ENCODE measurements around the gene IL17D.
"Not testable (repeated sequence)": the region's sequence is repeated elsewhere in the genome, so short reads cannot be mapped to it uniquely, and the experiment has no call there.

The IL17D gene

DNA sequence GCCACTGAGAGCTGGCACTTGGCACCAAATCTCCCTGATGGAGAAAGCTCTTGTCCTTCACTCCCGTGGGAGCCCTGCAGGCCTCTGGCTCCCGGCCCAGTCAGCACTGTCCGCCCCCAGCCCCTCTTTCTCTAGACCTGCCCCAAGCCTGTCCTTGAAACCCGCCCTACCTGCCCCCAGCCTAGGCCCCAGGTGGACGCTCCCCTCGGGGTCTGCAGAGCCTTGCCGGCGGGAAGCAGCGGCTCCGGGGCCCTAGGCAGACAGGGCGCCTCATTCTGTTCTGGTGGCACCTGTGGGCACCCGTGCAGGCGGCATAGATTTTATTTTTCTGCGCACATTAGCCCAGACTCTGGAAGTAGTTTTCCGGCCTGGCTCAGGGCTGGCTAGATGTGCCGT lies 17.6 kb downstream of the IL17D start:
- no peak for FAIRE-seq

DNA sequence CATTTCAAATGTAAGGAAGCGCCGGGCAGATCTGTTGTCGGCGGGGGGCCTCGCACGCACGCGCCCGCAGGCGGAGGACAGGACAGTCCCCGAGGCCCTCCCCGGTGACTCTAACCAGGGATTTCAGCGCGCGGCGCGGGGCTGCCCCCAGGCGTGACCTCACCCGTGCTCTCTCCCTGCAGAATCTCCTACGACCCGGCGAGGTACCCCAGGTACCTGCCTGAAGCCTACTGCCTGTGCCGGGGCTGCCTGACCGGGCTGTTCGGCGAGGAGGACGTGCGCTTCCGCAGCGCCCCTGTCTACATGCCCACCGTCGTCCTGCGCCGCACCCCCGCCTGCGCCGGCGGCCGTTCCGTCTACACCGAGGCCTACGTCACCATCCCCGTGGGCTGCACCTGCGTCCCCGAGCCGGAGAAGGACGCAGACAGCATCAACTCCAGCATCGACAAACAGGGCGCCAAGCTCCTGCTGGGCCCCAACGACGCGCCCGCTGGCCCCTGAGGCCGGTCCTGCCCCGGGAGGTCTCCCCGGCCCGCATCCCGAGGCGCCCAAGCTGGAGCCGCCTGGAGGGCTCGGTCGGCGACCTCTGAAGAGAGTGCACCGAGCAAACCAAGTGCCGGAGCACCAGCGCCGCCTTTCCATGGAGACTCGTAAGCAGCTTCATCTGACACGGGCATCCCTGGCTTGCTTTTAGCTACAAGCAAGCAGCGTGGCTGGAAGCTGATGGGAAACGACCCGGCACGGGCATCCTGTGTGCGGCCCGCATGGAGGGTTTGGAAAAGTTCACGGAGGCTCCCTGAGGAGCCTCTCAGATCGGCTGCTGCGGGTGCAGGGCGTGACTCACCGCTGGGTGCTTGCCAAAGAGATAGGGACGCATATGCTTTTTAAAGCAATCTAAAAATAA lies 18.2 kb downstream of the IL17D start:
- no peak for FAIRE-seq

DNA sequence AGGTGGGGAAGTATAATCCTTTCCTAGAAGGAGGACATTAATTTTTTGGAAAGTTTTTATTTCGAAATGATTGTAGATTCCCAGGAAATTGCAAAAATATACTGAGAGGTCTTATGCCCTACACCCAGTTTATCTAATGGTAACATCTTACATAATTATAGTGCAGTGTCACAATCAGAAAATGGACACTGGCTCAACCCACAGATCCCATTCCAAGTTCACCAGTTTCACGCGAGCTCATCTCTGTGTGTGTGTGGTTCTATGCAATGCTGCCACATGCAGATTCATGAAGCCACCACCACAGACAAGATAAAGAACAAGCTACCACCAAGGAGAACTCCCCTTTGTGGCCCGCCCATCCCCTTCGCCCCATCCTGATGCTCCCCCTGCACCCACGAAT lies 24.4 kb downstream of the IL17D start:
- FAIRE-seq = no peak

DNA sequence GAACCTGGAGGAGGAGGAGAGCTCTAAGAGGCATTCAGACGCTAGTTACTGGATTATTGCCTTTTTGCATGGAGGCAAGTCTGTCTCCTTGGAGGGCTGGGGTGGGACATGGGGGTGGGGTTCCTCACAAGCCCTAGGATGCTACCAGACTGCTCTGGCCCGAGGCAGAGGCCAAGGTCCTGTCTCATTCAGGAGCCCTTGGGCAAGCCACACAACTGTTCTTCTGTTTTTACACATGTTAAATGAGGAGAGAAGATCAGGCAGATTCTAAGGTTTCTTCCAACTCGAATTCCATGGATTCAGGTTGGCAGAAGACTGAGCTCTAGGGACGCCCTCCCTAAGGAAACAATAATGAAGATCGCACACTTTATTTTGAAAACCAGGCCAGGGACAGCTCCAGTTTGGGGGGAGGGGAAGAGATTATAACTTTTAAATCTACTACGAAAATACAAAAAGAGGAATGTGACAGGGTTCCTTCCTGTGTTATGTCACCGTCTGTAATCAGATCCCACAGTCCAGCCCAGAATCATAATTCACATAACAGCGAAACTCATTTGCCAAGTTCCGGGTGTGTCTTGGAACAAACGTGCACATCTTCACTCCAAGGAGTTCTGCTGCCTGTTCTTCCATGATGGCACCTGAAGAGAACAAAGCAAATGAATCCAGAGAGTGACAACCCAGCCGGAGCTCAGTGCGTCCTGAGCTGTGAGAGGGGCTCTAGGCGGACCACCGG lies 25.2 kb downstream of the IL17D start:
- no peak for FAIRE-seq

DNA sequence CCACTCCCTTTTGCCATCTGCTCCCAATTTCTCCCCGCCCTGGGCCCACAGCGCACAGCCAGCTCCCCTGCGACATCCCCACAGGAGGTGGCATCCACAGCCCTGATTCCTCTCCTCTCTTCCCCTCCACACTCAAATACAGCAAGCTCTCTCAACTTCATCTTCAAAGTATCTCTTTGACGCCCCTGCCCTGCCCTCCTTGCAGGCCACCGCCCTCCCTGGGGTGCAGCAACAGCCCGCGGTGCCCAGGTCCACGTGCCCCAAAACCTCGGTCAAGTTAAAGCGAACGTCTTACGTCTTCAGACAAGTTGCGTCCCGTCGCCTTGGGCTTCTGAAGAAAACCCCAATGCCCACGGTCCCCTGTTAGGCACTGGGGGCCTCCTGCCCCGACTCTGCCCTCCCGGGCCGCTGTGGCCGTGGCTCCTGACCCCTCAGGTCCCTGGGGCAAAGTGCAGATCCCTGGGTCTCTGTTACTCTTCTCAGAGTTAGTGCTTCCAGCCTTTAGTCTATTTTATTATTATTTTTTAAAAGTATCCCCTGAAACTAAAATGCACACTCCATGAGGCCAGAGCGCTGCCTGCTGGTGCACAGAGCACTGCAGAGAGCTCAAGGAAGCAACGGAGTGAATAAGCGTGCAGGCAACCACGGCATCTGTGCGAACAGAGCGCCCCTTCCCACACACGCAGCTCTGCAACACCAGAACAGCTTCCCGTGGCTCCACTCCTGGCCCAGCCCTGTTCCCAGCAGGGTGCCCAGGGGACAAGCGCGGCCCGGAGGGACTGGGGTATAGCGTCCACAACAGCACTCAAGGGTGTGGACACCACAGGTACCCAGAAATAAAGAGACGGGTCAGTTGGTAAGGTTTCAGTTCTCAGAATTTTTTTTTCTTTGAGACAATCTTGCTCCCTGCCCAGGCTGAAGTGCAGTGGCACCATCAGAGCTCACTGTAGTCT lies 26.4 kb downstream of the IL17D start:
- no peak for FAIRE-seq

DNA sequence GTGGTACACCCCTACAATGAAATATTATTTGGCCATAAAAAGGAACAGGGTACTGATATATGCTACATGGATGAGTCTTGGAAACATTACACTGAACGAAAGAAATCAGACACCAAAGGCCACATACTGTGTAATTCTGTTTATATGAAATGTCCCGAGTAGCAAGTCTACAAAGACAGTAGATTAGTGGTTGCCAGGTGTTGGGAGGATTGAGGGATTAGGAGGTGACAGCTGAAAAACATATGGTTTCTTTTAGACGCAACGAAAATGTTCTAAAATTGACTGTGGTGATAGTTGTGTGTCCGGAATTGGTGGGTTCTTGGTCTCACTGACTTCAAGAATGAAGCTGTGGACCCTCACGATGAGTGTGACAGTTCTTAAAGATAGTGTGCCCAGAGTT lies 35.1 kb downstream of the IL17D start:
- no peak for FAIRE-seq

DNA sequence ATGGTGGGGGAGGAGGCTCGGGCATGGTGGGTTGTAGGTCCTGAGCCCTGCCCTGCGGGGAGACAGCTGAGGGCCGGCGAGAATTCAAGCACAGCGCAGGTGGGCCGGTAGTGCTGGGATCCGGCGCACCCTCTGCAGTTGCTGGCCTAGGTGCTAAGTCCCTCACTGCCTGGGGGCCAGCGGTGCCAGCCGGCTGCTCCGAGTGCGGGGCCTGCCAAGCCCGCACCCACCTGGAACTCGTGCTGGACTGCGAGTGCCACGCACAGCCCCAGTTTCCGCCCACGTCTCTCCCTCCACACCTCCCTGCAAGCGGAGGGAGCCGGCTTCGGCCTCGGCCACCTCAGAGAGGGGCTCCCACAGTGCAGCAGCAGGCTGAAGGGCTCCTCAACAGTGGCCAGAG lies 36.5 kb downstream of the IL17D start:
- no peak for FAIRE-seq

DNA sequence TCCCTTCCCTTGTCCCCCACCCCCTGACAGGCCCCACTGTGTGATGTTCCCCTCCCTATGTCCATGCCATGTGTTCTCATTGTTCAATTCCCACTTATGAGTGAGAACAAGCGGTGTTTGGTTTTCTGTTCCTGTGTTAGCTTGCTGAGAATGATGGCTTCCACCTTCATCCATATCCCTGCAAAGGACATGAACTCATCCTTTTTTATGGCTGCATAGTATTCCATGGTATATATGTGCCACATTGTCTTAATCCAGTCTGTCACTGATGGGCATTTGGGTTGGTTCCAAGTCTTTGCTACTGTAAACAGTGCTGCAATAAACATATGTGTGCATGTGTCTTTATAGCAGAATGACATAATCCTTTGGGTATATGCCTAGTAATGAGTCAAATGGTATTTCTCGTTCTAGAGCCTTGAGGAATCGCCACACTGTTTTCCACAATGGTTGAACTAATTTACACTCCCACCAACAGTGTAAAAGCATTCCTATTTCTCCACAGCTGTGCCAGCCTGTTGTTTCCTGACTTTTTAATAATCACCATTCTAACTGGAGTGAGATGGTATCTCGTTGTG lies 40.4 kb downstream of the IL17D start:
- not testable (repeated sequence) for FAIRE-seq

DNA sequence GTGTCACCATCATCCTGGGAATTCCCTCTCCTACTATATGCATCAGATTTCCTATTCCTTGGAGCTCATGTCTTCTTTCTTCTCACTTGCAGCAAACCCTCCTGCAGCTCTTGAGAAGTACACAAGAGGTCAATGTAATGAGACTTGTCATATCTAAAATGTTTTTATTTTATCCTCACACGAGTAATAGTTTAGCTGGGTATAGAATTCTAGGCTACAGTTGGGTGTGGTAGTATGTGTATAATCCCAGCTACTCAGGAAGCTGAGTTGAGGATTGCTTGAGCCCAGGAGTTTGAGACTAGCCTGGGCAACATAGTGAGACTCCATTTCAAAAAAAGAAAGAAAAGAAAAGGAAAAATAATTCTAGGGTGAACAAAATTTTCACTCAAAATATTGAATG lies 45.9 kb downstream of the IL17D start:
- FAIRE-seq = no peak

DNA sequence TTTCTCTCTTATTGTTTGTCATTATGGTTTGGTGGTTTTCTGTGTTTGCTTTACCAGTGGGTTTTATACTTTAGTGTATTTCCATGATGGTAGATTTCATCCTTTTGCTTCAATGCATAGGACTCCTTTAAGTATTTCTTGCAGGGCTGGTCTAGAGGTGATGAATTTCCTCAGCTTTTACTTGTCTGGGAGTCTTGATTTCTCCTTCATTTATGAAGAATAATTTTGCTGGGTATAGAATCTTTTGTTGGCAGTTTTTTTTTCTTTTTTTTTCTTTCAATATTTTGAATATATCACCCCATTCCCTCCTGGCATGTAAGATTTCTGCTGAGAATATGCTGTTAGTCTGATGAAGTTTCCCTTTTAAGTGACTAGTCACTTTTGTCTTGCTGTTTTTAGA lies 50.5 kb downstream of the IL17D start:
- no peak for FAIRE-seq

DNA sequence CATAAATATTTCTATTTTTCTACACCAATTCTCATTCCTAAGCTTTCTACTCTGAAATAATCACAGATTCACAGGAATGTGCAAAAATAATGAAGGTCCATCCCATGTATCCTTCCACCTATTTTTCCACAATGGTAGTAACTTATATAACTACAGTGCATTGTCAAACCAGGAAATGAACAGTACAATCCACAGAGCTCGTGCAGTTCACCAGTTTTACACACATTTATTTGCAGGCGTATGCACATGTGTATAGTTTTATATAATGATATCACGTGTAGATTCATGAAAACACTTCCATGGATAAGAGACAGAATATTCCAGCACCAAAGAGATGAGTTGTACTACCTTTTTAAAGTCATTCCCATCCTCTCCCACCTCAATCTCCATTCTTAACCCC lies 57.4 kb downstream of the IL17D start:
- FAIRE-seq = no peak

DNA sequence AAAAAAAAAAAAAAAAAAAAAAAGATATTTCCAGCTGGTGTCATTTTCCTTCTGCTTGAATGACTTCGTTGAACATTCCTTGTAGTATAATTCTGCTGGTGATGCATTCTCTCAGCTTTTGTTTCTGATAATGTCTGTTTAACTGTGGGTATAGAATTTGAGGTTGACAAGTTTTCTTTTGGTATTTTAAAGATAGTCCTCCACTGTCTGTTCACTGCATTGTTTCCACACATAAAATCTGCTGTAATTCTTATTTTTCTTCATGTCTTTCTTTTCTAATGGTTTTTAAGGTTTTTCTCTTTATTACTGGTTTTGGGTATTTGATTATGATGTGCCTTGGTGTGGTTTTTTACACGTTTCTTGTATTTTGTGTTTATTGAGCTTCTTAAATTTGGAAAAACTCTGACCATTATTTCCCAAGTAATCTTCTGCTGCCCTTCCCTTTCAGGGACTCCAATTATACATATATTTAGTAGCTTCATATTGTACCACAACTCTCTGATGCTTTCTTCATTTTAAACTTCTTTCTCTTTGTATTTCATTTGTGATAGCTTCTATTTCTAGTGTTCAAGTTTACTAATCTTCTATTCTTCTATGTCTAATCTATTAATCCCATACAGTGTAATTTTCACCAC lies 63.9 kb downstream of the IL17D start:
- FAIRE-seq = no peak

DNA sequence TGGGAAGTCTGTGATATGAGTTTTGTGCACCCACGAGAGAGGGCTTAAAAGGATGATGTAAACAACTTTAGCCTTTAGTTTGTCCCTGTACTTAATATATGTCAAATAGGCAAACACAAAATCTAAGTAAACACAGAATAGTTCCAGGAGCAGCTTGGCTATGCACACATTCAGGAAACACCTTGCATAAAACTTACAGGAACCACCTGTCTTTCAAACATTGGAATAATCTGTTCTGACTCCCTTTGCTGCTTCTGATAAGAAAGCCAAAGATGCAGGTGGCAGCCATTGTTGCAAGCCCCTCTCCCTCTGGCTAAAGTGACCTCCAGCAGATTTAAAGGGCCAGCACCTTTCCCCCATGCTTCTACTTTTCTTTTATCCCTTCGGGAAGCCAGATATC lies 65.6 kb downstream of the IL17D start:
- FAIRE-seq = no peak

DNA sequence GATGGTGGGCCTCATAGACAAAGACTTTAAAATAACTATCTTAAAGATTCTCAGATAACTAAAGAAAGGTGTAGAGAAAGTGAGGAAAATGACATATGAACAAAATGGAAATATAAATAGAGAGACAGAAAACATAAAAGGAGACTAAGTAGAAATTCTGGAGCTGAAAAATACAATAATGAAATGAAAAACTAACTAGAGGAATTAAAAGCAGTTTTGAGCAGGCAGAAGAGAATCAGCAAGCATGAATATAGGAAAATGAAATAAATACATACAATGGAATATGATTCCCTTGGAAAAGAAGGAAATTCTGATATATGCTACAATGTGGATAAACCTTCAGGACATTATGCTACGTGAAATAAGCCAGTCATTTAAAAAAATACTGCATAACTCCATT lies 66.3 kb downstream of the IL17D start:
- no peak for FAIRE-seq

Data from islet of Langerhans (tissue), 1 donor.